GM12875 (cell line): Measurements from ENCODE around the gene RRP9.

ENCODE experiments used
- H3K4me3 ChIP-seq: one replicate; pipeline ENCODE4 v1.5.1; 2011; ENCODE audit warnings: low read depth, low read length, control low read depth
- TF ChIP-seq, protein P1 (sequence below): IDR thresholded peaks from 2 replicates; pipeline ENCODE4 v1.5.1; 2011; ENCODE audit warnings: low read depth, mild to moderate bottlenecking, control low read depth, inconsistent platforms, low read length, moderate library complexity, borderline replicate concordance; ENCODE audit not compliant: insufficient read depth

Gene RRP9

DNA sequence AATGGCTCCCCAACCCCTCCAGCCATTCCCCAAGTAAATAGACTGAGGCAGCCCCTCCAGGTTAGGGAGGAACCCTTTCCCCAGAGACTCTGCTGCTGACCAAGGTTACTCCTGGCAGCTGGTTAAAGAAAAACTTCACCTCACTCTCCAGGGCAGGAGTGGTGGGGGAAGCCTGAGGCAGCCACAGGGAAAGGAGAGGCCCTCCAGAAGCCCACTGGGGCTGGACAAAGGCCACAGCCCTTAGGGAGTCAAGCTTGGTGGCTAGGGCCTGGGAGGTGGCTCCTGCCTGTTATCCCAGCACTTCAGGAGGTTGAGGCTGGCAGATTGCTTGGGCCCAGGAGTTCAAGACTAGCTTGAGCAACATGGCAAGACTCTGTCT lies 42.6 kb upstream of the RRP9 start:
- TF ChIP-seq, protein P1, sequence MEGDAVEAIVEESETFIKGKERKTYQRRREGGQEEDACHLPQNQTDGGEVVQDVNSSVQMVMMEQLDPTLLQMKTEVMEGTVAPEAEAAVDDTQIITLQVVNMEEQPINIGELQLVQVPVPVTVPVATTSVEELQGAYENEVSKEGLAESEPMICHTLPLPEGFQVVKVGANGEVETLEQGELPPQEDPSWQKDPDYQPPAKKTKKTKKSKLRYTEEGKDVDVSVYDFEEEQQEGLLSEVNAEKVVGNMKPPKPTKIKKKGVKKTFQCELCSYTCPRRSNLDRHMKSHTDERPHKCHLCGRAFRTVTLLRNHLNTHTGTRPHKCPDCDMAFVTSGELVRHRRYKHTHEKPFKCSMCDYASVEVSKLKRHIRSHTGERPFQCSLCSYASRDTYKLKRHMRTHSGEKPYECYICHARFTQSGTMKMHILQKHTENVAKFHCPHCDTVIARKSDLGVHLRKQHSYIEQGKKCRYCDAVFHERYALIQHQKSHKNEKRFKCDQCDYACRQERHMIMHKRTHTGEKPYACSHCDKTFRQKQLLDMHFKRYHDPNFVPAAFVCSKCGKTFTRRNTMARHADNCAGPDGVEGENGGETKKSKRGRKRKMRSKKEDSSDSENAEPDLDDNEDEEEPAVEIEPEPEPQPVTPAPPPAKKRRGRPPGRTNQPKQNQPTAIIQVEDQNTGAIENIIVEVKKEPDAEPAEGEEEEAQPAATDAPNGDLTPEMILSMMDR = no peak
- no peak overlapping the region for H3K4me3 ChIP-seq

DNA sequence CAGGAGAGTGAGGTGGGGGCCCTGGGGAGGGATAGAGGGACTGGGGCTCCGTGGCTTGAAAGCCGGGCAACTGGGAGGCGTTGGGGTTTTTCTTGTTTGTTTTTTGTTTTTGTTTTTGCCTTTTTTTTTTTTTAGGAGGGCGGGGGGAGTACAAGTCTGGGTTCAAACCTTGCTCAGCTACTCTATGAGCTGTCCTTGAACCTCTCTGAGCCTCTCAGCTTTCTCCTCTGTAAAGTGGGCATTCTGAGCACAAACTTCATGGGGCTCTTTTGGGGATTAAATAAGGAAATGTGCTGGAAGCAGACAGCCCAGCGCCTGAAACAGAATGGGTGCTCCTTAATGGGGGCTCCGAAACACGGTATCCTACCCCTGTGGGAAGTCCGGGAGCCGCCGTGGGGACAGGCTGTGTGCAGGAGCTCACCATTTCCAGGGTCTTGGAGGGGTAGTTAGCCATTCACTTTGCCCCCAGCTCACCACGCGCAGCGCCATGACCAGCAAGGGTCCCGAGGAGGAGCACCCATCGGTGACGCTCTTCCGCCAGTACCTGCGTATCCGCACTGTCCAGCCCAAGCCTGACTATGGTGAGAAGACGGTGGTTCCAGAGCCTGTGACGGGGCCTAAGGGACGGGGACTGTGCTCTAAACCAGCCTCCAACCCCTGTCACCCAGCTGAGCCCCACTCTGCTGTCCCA lies 42.0 kb upstream of the RRP9 start:
- TF ChIP-seq, protein P1 = no peak

DNA sequence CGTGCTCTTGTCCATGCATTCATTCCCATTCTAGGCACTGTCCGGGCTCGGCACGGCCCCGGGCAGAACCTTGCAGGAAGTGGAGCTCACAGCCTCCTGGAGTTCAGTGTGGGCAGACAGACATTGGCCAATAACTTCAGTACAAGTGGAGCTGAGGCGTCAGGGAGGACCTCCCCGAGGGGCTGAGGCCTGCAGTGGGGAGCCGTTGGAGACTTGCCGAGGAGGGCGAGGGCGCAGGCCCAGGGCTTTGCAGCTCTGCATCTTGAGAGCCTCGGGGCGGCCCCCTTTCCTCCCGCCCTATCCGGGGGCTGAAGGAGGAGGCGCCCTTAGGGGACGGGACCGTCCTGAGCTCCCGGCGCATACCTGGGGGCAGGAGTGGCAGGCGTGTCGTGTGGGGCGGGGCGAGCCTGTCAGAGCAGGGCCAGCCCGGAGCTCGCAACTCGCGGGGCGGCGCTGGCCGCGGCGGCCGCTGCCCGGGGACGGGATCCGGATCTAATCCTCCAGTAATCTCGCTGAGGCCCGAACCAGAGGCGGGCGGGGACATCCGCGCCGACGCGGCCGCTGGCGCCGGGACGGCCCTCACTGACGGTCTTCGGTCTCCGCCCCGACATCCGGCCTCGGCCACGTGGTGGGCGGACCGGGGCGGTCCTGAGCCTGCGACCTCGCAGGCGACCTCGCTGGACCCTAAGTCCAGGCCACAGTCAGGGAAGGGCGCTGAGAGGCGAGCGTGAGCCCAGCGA lies 41.3 kb upstream of the RRP9 start, which contains the start of gene ACY1:
Gene ACY1, plus strand, starts transcription at position 698 of the 740 bp plus-strand sequence. CDS start 530 bp downstream, outside the sequence.
- peak within 1 kb of the TSS; percentile 74 for H3K4me3 ChIP-seq
- TF ChIP-seq, protein P1 = no peak

More for the DNA sequence above, 42.0 kb upstream of the RRP9 start:
- peak overlapping the region; percentile 74 for H3K4me3 ChIP-seq

- peak overlapping the region; percentile 74 for H3K4me3 ChIP-seq
- TF ChIP-seq, protein P1 = peak; percentile 86
Measured at GRCh38 chr3:51982352-51982837, 40.7 kb upstream of the RRP9 start.

DNA sequence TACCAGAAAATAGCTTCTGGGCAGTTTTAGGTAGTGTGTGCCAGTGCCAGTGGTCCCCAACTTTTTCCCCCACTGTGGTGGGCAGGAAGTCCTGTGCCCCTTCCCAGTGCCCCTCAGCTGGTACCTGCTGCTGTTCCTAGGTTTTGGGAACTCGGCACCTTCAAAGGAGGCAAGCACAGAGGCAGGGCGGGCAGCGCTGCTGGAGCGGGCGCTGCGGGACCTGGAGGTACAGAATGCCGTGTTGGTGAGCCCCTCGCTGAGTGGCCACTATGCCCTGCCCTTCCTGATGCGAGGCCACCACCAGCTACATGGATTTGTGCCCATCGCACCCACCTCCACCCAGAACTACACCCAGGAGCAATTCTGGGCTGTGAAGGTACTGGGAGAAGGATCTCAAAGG lies 38.5 kb upstream of the RRP9 start:
- H3K4me3 ChIP-seq = no peak overlapping the region
- TF ChIP-seq, protein P1 = no peak

- TF ChIP-seq, protein P1 = no peak
- no peak overlapping the region for H3K4me3 ChIP-seq
Measured at GRCh38 chr3:51978143-51978502, 36.4 kb upstream of the RRP9 start.
